NCI-H524 treated with DMSO at 0.1 percent for 48 hours (cell line): ENCODE data around the gene HIPK2.

ENCODE experiments used
- DNase-seq: peaks from one replicate; lab custom pipeline; 2025; lab: John Stamatoyannopoulos, UW

The HIPK2 gene

DNA sequence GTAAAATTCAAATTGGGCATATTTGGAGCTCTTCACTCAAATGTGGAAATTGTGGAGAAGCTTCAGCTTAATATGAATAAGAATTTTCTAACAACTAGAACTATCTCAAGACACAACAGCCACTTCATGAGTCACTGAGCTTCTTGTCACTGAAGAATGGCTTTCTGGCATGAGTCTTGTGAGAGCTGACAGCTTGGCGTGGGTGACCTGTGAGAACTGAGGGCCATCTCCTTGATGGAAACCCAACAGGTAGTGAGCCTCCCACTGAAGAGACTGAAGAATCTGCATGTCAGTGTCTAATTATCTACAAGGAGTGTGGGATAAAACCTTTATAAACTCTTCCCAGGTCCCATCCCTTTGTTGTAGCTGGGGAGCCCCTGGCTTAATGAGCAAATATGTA lies 188.3 kb downstream of the HIPK2 start:
- no peak for DNase-seq

DNA sequence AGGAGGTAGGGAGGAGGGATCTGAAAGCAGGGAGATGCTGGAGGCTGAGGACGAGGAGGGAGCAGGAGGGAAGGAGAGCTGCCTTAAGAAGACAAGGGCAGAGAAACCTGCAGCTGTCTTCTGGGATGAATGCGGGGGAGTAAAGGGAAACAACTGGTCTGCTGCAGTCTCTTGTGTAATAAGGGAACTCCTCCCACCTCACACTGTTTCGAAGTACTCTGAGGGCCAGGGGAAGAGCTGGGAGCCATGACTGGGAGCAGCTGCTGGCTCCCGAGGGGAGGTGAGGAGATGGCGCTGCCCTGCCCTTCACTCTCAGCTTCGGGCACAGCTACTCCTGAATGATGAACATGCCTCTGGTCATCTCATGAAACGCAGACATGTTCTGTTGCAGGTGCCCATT lies 189.2 kb downstream of the HIPK2 start:
- DNase-seq, result no peak

GRCh38 chr7:139587535-139587934 lies 190.3 kb downstream of the HIPK2 start:
- no peak for DNase-seq

GRCh38 chr7:139586286-139586685 lies 191.5 kb downstream of the HIPK2 start:
- no peak for DNase-seq

GRCh38 chr7:139585042-139585441 lies 192.8 kb downstream of the HIPK2 start:
- DNase-seq, result no peak

- no peak for DNase-seq
Observed at GRCh38 chr7:139583826-139584553, 193.8 kb downstream of the HIPK2 start.

DNA sequence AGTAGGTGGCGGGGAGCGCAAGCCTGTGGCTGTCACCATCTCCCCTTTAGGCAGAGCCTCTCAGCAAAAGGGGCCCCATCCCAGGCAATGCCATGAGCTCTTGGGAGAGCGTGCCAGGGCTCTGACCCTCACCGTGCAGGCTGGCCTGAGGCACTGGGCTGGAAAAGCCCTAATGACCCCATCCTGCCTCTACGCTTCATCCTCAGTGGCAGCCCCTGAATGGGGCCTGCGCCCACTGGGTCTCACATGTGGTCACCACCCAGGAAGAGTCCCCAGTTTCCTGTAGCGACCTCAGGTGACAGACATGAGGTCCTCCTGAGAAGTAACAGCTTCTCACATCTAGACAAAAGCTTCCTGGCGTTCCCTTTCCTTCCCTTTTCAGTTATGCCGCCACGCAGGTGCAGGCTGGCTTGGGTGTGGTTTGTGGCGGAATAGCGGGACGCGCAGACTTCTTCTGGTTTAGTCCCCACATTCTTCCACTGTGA lies 195.1 kb downstream of the HIPK2 start:
- DNase-seq, result no peak

DNA sequence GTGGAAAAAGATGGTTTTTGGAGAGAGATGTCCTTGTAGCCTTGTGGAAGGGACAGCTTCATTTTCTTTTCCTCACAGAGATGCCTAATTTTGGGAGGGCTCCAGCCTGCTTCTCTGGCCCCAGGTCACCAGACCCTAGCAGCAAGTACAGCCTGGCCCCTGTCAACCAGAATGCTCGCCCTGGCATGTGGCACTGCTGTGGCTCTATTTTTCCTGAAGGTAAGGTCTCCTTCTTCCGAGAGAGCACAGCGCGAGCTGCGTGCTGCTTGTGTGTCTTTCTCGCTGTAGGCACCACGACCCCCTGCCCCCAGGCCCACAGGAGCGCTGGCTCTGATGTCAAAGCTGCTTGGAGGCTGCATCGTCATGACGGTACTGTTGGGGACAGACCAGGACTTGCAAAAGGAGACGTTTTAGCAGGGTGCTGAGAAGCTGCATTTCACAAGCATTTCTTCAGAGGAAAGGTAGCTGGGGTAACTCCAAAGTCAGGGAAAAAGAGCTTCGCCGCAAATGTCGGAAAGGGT lies 195.6 kb downstream of the HIPK2 start:
- DNase-seq, result no peak

DNA sequence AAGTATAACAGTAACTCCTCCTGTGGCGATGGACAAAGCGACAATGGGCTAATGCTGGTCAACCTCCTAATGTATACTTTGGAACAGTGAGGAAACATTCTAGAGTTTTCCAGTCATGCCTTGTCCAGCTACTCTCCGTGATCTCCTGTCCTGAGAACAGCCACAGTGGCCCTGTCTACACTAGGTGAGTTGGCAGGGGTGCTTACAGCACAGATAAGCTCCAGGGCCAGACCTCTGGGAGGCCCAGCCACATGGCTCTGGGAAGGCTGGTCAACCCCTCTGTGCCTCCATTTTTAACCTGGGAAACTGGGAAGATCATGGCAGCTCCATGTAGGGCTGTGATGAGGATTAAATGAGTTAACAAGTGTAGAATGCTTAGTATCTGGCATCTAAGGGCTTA lies 197.4 kb downstream of the HIPK2 start:
- no peak for DNase-seq

- DNase-seq, result no peak
Observed at GRCh38 chr7:139576179-139576973, 201.4 kb downstream of the HIPK2 start.

- DNase-seq, result no peak
Observed at GRCh38 chr7:139575338-139575680, 202.5 kb downstream of the HIPK2 start.

DNA sequence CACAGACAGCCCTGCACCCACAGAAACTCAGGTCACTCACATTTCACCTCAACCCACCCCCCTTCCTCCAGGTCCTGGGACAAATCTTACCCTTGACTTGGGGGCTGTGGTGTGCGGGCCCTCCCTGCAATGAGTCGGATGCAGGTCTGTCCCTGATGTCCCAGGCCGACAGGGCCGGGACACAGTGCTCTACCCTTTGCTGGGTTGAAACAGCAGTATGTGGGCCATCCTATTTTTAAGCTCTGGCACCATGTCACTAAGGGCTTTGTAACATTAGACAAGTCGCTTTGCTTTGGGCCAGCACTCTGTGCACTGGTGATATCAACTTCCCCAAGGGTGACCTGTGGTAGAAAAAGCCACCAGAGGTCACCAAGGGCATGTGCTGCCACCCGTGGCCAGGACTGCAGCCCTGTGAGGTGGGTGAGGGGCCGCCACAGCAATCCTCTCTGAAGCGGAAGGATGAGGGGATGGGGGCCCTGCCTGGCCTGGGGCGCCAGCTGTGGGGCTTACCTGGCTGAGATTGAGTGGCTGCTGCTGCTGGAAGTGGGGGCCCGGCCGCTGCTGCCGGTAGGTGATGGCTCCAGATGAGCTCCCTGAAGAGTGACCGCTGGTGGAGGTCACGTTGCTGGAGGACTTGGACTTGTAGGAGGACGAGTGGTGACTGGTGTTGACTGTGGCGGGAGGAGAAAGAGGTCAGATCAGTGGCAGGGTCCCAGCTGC lies 203.0 kb downstream of the HIPK2 start:
- no peak for DNase-seq

- no peak for DNase-seq
Observed at GRCh38 chr7:139573871-139574270, 203.9 kb downstream of the HIPK2 start.

DNA sequence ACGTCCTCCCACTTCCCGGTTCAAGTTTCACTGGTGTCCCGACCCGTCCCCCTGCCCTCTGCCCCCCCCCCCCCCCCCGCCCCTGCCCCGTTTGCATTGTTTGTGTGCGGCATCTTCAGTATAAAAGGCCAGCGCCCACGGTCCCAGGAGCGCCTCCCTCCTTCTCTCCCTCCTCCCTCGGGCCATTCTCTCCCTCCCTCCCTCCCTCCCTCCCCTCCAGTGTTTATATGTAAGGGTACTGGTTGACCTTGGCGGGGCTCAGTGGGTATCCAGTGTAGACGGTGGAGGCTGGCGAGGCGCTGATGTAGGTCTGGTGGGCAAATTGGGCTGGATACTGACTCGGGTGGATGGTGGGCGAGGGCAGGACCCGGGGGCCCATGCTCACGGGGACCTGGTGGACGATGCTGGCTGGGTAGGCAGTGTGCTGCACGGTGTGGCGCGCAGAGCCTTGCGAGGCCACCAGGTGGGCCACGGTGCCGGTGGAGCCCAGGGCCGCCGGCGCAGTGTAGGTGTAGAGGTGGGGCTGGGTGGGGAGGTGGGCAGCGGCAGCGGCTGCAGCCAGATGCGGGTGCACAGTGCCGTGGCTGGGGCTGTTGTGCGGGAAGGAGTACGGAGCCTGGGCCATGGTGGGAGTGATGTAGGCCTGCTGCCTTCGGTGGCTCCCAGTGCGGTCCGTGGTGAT lies 205.0 kb downstream of the HIPK2 start:
- DNase-seq, result no peak

DNA sequence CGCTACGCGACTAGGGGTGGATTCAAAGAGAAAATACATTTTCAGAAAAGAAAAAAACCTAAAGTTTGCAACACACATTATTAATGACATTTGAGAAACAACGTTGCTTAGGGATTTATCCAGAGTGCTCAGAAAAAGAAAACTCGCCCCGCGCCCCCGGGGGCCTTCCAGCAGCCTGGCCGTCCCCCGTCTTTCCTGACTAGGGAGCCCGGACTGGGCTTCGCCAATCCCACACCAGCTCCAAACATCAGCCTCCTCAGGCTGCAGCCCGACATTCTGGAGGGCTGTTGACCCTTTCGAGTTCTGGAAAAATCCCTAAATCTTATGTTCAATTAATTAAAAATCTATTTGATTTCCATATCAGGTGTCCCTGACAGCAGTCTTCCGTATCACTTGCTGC lies 205.7 kb downstream of the HIPK2 start:
- DNase-seq, result no peak

GRCh38 chr7:139571651-139572050 lies 206.1 kb downstream of the HIPK2 start:
- DNase-seq, result no peak

- no peak for DNase-seq
Observed at GRCh38 chr7:139571190-139571589, 206.6 kb downstream of the HIPK2 start.

- DNase-seq, result no peak
Observed at GRCh38 chr7:139570626-139571025, 207.2 kb downstream of the HIPK2 start.

DNA sequence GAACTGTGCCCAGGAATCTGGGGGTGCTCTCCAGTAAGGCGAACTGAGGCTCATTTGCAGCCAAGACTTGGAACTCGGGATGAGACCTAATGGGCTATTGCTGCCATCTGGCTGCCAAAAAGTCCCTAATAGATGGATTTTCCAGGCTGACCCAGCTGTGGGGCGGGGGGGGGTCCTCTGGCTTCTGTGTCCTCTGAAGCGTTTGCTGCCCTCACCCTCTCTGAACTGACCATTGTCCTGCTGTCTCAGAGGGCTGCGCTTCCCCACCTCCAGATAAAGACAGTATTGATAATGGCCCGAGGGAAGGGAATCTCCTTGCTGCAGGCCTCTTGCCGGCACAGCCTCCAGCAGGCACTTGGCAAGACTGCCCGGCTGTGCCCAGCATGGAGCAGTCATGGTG lies 207.7 kb downstream of the HIPK2 start:
- DNase-seq, result no peak

GRCh38 chr7:139568813-139569490 lies 208.8 kb downstream of the HIPK2 start:
- DNase-seq, result no peak

DNA sequence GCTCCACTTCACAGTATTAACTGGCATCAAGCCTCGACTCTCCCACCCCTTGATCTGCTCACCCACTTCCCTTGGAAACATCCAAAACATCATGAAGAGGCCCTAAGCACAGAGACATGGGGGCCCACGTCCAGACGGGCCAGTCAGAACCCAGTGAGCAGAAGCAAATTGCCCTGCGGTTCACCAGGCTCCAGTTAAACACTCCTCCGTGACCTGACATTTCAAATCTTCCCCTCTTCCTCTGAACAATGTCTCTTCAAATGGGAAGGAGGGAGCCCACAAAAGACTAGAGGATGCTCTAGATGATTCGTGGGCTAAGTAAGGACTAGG lies 209.5 kb downstream of the HIPK2 start:
- DNase-seq, result no peak
